Measurements from ENCODE around the gene FAM228A.
"Not testable (repeated sequence)": the region's sequence is repeated elsewhere in the genome, so short reads cannot be mapped to it uniquely, and the experiment has no call there.

The FAM228A gene

GRCh38 chr2:24174851-24175277 is at the start of gene FAM228A:
Gene FAM228A (plus strand): TSS chr2:24175053. CDS start chr2:24175481, 428 bp downstream.
- no peaks in the 10 kb centered on the region for H3K4me1 Mint-ChIP-seq
- DNase-seq (no peak), ATAC-seq (peak; percentile 52)
- H3K9me3 Mint-ChIP-seq, result peaks cover 0 to 4% of the 10 kb centered on the region in 2 donors
- H3K27me3 Mint-ChIP-seq, result peaks cover 16% of the 10 kb centered on the region
- no peak within 1 kb of the TSS for H3K27ac Mint-ChIP-seq
- H3K4me3 Mint-ChIP-seq, result no peak within 1 kb of the TSS

GRCh38 chr2:24125956-24126355 is 48.9 kb upstream of the FAM228A start:
- H3K27ac Mint-ChIP-seq, result no peak overlapping the region
- ATAC-seq, result no peak

DNA sequence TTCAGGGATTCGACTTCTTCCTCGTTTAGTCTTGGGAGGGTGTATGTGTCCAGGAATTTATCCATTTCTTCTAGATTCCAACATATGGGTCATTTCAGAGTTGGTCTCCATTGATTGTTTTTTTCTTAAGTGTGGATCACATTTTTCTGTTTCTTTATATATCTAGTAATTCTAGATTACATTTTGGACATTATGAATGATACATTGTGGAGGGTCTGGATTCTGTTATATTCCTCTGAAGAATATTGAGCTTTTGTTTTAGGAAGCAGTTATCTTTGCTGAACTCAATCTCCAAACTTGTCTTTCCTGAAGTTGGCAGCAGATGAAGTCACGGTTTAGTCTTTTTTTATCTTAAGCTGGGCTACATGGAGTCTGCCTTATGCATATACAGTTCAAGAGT is 42.3 kb upstream of the FAM228A start:
- DNase-seq, result no peak
- no peak for ATAC-seq
- Mint-ChIP-seq H3K27ac (no peak overlapping the region), H3K9me3 (peaks cover 0 to 7% of the 10 kb centered on the region in 2 donors), H3K4me3 (no peak overlapping the region), H3K27me3 (no peaks in the 10 kb centered on the region), H3K4me1 (peaks cover 8% of the 10 kb centered on the region)

More at GRCh38 chr2:24125956-24126355, 48.9 kb upstream of the FAM228A start:
- Mint-ChIP-seq H3K9me3 (no peaks in the 10 kb centered on the region), H3K27me3 (no peaks in the 10 kb centered on the region), H3K4me1 (peaks cover 31% of the 10 kb centered on the region), H3K4me3 (no peak overlapping the region)
- DNase-seq, result no peak

DNA sequence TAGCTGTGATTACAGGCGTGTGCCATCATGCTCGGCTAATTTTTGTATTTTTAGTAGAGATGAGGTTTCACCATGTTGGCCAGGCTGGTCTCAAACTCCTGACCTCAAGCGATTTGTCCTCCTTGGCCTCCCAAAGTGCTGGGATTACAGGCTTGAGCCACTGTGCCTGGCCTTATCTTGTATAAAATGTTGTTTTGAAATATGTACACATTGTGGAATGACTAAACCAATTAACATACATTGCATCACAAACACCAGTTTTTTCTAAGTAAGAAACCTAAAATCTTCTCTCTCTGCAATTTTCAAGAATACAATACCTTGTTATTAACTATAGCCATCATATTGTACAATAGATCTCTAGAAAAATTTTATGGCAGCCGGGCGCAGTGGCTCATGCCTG is 34.5 kb upstream of the FAM228A start:
- not testable (repeated sequence) for H3K9me3 Mint-ChIP-seq, H3K27ac Mint-ChIP-seq, H3K27me3 Mint-ChIP-seq, ATAC-seq, H3K4me3 Mint-ChIP-seq, H3K4me1 Mint-ChIP-seq, DNase-seq

DNA sequence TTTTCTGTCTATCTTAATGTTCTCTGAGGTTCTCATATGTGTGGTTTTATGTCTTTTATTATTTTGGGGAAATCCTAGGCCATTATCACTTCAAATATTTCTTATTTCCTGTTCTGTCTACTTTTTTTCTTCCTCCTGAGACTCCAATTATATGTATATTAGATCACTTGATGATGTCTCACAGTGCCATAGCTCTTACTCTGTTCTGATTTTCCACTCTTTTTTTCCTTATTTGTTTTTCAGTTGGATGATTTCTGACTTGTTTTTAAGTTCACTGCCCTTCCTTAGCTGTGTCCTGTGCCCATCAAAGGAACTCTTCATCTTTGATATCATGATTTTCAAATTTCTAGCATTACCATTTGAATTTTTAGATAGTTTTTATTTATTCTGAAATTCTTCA is 27.5 kb upstream of the FAM228A start:
- Mint-ChIP-seq H3K4me3 (no peak overlapping the region), H3K4me1 (no peaks in the 10 kb centered on the region), H3K27ac (no peak overlapping the region), H3K9me3 (peaks cover 8 to 25% of the 10 kb centered on the region in 2 donors), H3K27me3 (no peaks in the 10 kb centered on the region)
- DNase-seq, result no peak
- no peak for ATAC-seq

GRCh38 chr2:24152413-24153197 is 22.2 kb upstream of the FAM228A start:
- Mint-ChIP-seq H3K4me1 (no peaks in the 10 kb centered on the region), H3K4me3 (no peak overlapping the region), H3K27ac (no peak overlapping the region), H3K27me3 (no peaks in the 10 kb centered on the region), H3K9me3 (peaks cover 2 to 14% of the 10 kb centered on the region in 2 donors)
- DNase-seq (no peak), ATAC-seq (no peak)

DNA sequence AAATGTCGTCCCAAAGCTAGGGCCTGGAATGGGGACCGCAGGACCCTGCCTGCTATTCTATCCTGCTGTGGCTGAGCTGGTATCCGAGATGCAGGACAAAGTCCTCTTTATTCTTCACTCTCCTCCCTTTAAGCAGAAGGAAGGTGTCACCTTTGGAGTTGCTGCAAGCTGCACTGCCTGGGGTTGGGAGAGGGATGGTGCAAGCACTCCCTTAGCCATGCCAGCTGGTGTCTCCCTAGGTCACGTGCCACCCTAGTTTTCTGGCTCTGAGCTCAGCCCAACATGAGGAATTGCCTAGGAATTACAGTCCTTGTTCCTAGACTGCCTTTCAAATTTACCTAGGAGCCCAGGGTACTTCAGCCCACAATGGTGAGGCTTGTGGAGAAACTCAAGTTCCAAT is 21.4 kb upstream of the FAM228A start:
- DNase-seq (no peak), ATAC-seq (no peak)
- Mint-ChIP-seq H3K4me1 (no peaks in the 10 kb centered on the region), H3K27ac (no peak overlapping the region), H3K27me3 (no peaks in the 10 kb centered on the region), H3K4me3 (no peak overlapping the region), H3K9me3 (peaks cover 0 to 9% of the 10 kb centered on the region in 2 donors)

DNA sequence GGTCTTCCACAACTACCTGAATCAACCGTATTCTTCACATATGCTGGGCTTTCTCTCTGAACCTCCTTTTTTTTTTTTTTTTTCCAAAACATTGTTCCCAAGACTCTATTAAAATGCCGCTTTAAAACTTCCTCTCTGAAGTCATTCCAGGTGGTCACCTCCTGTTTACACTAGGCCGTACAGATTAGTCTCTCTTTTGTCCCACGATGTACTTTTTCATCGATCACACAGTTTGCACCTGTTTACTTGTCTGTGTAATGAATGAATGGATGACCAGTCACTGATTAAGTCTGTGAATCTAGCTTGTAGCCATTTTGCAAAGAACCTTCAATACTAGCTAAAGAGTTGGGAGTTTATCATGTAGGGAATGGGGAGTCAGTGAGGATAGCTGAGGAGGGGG is 16.7 kb upstream of the FAM228A start:
- DNase-seq (no peak), ATAC-seq (no peak)
- no peaks in the 10 kb centered on the region for H3K4me1 Mint-ChIP-seq
- no peaks in the 10 kb centered on the region for H3K9me3 Mint-ChIP-seq
- H3K4me3 Mint-ChIP-seq, result no peak overlapping the region
- H3K27me3 Mint-ChIP-seq, result no peaks in the 10 kb centered on the region
- no peak overlapping the region for H3K27ac Mint-ChIP-seq

DNA sequence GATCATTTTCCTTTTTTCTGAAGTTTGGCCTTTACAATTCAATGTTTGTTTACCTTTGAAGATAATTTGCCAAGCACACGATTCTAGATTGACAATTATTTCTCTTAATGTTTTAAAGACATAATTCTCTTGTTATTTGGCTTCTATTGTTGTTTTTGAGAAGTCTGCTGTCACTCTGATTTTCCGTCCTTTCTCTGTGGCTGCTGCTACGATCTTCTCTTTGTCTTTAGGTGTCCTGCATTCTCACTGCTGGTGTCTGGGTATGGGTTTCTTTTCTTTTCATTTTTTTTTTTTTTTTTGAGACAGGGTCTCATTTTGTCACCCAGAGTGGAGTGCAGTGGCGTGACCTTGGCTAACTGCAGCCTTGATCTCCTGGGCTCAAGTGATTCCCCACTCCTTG is 15.1 kb upstream of the FAM228A start:
- ATAC-seq, result no peak
- DNase-seq, result no peak
- H3K4me3 Mint-ChIP-seq, result no peak overlapping the region
- H3K4me1 Mint-ChIP-seq, result no peaks in the 10 kb centered on the region
- no peak overlapping the region for H3K27ac Mint-ChIP-seq
- no peaks in the 10 kb centered on the region for H3K27me3 Mint-ChIP-seq
- H3K9me3 Mint-ChIP-seq, result no peaks in the 10 kb centered on the region

- no peaks in the 10 kb centered on the region for H3K9me3 Mint-ChIP-seq
- H3K27me3 Mint-ChIP-seq, result no peaks in the 10 kb centered on the region
- H3K27ac Mint-ChIP-seq, result no peak overlapping the region
- H3K4me3 Mint-ChIP-seq, result no peak overlapping the region
- ATAC-seq (no peak), DNase-seq (no peak)
- no peaks in the 10 kb centered on the region for H3K4me1 Mint-ChIP-seq
These were observed 14.1 kb upstream of the FAM228A start for GRCh38 chr2:24160761-24161160.

DNA sequence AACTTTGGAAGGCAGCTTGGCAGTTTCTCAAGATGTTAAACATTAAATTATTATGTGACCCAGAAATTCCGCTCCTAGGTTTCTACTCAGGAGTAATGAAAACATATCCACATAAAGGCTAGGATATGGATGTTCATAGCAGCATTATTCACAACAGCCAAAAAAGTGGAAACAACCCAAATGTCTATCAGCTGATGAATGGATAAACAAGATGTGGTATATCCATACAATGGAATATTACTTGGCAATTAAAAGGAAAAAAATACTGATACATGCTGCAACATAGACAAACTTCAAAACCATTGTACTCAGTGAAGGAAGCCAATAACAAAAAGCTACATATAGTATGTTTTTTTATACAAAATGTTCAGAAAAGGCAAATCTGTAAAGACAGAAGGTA is 12.4 kb upstream of the FAM228A start:
- no peaks in the 10 kb centered on the region for H3K27me3 Mint-ChIP-seq
- DNase-seq (no peak), ATAC-seq (no peak)
- H3K4me1 Mint-ChIP-seq, result no peaks in the 10 kb centered on the region
- no peak overlapping the region for H3K27ac Mint-ChIP-seq
- H3K9me3 Mint-ChIP-seq, result no peaks in the 10 kb centered on the region
- no peak overlapping the region for H3K4me3 Mint-ChIP-seq

DNA sequence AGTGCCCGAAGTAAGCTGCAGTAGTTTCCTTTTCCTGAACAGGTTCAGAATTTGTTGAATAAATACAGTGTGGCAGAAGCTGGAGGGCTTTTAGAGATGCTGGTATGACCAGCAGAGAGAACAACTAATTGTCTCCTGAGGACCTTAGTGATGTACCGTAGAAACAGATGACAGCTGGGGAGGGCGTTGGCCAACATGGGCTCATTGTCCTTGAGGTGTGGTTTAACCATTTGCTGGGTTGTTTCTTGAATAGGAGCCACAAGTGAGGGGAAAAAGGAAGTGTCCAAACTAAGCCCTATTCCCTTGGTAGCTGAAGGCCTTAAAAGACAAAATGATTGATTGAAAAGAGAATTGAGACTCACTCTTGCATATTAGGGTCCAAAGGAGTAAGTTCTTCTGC is 11.7 kb upstream of the FAM228A start:
- ATAC-seq, result no peak
- H3K27me3 Mint-ChIP-seq, result no peaks in the 10 kb centered on the region
- DNase-seq, result no peak

GRCh38 chr2:24163601-24164000 is 11.3 kb upstream of the FAM228A start:
- Mint-ChIP-seq H3K4me1 (no peaks in the 10 kb centered on the region), H3K9me3 (no peaks in the 10 kb centered on the region), H3K27ac (no peak overlapping the region), H3K27me3 (no peaks in the 10 kb centered on the region), H3K4me3 (no peak overlapping the region)
- DNase-seq, result no peak
- no peak for ATAC-seq

More for the DNA sequence above, 11.7 kb upstream of the FAM228A start:
- Mint-ChIP-seq H3K4me3 (no peak overlapping the region), H3K4me1 (no peaks in the 10 kb centered on the region), H3K9me3 (no peaks in the 10 kb centered on the region), H3K27ac (no peak overlapping the region)

DNA sequence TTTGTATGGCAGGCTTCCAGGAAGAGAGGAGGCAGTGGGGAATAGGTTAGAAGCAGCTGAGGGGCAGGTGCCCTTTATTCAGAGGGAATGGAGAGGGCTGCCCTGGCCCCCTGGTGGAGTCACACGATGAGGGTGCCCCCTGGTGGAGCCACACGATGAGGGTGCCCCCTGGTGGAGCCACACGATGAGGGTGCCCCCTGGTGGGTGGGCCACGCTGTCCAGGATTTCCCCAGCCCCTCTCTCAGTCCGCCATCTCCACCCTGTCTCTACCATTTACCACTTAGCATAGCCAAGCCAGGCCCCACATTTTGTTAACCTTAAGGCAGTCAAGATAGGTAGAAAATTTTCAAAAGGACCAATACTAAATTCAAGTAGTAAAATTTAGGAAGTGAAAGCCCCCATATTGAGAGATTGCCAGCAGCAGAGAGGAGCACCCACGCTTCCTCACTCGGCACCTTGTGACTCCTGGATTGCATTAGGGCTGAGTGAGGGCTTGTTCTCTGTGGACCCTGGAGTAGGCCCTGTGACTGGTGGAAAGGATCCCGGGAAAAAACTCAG is 10.4 kb upstream of the FAM228A start:
- DNase-seq, result peak; percentile 53 to 56
- Mint-ChIP-seq H3K4me3 (no peak overlapping the region), H3K9me3 (no peaks in the 10 kb centered on the region), H3K4me1 (no peaks in the 10 kb centered on the region), H3K27me3 (no peaks in the 10 kb centered on the region), H3K27ac (no peak overlapping the region)
- ATAC-seq, result peak; percentile 88

GRCh38 chr2:24169023-24169422 is 5.8 kb upstream of the FAM228A start:
- H3K27me3 Mint-ChIP-seq, result peaks cover 12% of the 10 kb centered on the region
- H3K4me3 Mint-ChIP-seq, result no peak overlapping the region
- no peaks in the 10 kb centered on the region for H3K4me1 Mint-ChIP-seq
- DNase-seq (no peak), ATAC-seq (no peak)
- peaks cover 0 to 3% of the 10 kb centered on the region in 2 donors for H3K9me3 Mint-ChIP-seq
- no peak overlapping the region for H3K27ac Mint-ChIP-seq

GRCh38 chr2:24175631-24176187 is 856 bp downstream of the FAM228A start:
- H3K27ac Mint-ChIP-seq, result no peak overlapping the region
- no peak for ATAC-seq

More at GRCh38 chr2:24175631-24176187, 856 bp downstream of the FAM228A start:
- Mint-ChIP-seq H3K9me3 (peaks cover 0 to 4% of the 10 kb centered on the region in 2 donors), H3K27me3 (peaks cover 16% of the 10 kb centered on the region), H3K4me1 (no peaks in the 10 kb centered on the region), H3K4me3 (no peak overlapping the region)
- DNase-seq, result no peak

Measured in stimulated activated naive CD8-positive, alpha-beta T cell treated with anti-CD3 and anti-CD28 coated beads, Interleukin-15, amount 100 ng/mL, for 72 hours (primary cell).